ENCODE measurements around the gene RELCH.
A peak's percentile ranks its signal among the peaks of the same experiment; 100 is the strongest.

RELCH gene

DNA sequence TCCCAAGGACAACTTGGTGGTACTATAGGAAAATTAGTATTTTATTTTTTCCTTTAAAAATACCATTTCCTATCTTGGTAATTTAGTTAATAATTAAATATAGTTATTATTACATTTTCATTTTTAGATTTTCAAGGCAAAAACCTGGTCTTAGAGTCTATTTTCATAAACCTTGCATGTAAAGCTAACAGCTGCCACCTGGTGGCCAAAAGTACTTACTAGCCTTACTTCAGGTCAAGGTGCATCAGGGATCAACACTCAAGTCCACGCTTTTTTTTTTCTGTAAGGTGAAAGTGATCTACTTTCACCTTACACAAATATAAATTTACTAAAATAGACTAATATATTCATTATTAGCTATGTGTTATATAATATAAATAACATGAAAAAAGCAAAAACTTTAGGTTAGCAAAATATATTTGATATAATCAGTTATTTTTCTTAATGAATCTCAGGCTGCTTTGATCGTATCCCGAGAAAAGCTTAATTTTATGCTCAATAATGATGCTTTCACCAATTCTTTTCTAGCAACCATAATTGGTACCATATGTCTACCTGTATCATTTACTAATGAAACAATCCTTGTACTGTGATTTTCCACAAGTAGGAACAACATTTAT, 62.5 kb downstream of the RELCH start:
- DNase-seq (ENCODE audit: low read depth, low spot score) = peak; percentile 37

DNA sequence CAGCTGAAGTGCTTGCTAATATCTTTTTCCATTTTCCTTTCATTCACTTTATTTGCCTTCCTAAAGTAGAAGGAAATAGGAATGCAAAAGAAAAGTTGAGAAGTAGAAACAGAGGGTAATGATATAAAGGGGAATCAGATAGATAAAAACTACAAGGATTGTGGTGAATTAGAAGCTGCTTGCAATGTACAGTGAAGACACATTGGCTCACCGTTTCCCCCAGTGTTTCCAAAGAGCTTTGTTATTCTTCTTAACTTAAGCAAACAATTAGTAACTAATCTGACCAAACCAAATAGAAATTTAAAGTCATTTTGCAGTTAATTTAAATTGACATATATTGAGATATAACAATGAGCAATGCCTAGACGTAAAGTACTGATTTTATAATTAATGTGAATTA, 63.4 kb downstream of the RELCH start:
- no peak for DNase-seq (ENCODE audit: low read depth, low spot score)

DNA sequence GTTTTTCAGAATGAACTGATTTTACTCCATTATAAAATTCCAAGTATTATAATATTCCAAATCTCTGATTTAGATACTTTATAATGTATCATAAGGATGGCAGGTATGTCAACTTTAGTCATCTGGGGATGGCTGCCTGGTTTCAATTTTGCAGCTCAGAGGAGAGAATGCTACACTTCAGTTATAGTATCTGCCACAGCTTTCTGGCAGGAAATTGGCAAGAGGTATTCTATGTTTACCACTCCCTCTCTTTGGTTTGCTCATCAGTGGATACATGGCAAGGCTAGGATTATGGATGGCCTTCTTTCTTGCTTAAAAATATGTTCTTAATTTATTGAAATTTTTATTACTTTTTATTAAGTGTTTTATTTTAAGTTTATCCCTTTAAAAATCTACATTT, 71.0 kb downstream of the RELCH start:
- no peak for DNase-seq (ENCODE audit: low read depth, low spot score)

DNA sequence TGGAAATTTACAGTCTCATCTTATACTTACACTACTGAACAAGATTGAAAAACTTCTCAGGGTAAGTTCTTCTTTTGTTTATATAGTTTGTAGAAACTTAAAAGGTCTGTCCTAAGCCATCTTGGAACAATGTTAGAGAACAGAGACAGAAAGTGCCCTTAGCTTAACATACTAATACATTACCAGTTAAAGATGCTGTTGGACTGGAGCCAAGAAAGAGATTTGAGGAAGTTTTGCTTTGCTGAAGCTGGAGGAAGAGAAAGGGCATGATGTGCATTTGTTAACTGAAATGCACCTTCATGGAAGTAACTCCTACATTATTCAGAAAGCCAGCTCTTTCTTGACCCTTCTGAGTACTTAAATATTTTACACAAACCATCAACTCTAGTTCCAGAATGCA, 71.6 kb downstream of the RELCH start:
- DNase-seq (ENCODE audit: low read depth, low spot score) = no peak

DNA sequence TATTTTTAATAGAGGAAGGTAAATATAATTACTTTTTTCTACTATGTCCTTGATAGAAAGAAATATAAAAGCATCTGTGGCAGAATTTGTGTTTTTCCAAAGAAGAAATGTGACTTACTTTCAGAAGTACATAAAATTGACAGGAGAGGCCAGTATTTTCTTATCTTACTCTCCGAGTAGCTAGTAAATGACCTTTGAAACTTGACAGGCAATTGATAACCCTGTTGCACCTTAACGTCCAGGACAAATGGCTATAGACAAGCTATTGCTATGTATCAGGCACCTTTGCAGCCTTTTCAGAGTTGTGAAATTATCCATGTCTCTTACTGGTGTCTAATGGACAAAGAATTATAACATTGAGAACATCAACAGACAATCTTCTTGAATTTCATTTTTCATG, 75.0 kb downstream of the RELCH start:
- no peak for DNase-seq (ENCODE audit: low read depth, low spot score)

DNA sequence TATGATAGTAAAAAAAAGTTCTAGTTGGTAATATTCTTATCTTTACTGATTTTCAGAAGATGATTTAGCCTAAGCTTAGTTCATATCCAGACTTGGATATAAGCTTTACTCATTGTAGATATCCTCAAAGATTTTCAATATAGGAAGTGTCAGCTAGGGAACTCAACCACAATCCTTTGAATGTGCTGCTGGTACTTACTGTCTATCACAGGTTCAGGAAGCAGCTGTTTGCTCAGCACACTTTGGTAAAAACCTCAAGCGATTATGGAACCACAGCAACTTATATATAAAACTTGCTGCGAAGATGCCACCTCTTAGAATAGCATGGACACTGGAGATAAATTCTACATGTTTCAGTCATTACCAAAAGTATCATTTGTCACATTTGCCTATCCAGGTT, 77.9 kb downstream of the RELCH start:
- no peak for DNase-seq (ENCODE audit: low read depth, low spot score)

DNA sequence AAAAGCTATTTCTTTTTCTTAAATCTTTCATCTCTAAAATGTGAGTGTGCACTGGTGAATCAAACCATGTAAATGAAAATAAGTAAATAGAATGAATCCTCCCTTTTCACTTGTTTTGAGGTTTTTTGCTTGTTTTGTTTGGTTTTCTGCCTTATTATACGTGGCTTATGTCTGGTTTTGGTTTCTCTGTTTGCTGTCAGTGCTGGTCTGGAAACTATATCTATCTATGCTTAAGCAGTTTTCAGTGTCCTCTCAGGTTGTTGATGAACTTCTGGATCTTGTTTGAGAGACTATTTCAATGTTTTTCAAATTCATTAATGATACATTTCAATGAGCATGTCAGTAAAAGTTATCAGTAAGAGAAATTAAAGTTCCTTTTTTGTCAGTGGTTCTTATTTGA, 90.0 kb downstream of the RELCH start:
- no peak for DNase-seq (ENCODE audit: low read depth, low spot score)

DNA sequence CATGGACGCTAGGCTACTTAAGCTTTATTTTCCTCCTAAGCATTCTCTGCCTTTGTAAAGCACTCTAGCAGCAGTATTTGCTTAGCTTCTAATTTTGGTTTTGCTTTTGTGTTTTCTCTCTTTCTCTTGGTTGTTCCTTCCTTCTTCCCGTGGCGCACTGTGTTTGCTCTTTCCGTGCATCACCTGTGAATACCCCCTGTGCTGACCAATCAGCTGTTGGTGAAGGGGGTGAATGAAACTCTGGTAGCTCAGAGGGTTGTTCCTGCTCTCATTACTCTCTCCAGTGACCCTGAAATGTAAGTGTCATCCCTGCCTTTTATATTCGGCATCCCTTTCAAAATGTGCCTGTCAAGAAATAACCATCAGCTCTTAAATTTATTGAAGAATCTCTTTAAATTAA, 92.5 kb downstream of the RELCH start:
- no peak for DNase-seq (ENCODE audit: low read depth, low spot score)

DNA sequence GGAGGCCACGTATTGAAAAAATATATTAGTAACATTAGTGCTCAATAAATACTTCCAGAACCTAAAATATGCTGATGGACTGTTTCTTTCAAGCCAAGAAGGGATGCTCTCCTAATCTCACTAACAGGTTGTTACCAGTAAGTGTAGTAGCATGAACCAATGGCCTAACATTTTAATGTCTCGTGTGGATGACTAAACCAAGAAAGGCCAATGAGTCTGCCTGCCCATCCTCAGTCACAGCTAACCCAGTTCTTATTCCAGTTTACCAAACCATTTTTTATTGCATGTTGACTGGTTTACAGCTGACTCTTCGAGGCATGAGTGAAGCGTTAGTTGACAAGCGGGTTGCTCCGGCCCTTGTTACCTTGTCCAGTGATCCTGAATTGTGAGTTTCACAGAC, 93.0 kb downstream of the RELCH start:
- DNase-seq (ENCODE audit: low read depth, low spot score) = no peak

DNA sequence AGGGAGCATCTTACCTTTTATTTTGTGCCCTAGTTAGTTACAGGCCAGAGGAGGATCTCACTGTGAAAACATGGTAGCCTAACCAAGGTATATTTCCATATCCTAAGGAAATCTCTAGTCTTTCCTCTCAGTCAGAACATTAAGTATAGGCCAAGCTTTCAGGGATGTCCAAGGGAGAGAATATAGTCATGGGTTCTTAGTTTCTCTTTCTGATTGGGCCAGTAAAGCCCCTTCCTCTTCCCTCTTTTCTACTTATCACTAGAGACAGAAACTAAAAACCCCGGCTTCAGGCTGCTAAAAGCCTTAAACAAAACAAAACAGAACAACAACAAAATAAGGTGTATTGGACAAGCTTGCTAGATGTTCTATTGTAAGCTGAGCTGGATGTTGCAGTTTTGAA, 93.7 kb downstream of the RELCH start:
- DNase-seq (ENCODE audit: low read depth, low spot score) = no peak

DNA sequence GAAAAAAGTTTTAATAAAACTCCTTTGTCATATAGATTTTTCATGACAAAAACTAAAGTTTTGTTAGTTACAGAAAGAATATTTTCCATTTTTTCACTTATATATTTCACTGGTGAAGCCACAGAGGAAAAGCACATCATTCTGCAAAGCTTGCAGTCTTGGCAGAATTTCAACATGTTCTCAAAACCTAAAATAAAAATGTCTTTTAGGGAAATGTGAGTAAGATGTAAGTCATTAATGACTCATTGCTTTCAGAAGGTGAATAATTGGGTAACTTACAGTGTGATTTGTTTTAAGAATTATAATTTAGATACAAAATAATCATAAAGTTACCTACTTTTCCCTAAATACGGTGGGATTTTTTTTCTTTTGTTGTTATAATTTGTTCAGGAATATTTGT, 94.6 kb downstream of the RELCH start:
- DNase-seq (ENCODE audit: low read depth, low spot score) = no peak

DNA sequence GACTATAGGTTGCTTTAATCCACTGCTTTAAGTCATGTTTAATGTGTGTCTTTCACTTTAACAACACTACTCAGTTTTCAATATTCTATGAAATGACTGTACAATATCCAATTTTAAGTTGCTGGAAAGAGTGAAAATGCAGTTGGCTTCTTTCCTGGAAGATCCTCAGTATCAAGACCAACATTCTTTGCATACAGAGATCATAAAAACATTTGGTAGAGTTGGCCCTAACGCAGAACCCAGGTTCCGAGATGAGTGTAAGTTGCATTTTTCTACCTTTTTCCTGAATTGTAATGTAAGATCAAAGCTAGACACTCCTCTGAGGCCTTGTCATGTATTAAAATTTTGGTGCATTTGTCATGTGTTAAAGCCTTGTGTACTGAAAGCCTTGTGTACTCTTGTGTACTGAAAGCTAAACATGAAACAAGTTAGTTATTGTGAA, 95.2 kb downstream of the RELCH start:
- DNase-seq (ENCODE audit: low read depth, low spot score) = no peak

DNA sequence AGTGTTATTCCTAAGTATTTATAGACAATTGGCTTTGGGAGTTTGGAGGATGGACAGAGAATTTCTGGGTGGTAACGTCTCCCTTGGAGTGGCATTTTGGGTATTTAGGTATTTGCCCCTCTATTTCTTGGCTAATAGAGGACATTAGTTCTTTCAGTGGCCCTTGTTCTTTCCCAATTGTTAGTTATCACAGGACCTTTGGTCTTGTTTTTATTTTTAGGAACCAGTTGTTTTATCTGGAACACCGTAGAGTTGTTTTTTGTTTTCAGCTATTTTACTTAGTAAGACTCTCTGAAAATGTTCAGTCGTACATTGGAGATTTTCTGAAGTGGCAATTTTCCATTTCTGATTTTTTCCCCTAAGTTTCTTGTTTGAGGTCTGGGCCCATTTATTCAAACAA, 97.6 kb downstream of the RELCH start:
- DNase-seq (ENCODE audit: low read depth, low spot score) = no peak

DNA sequence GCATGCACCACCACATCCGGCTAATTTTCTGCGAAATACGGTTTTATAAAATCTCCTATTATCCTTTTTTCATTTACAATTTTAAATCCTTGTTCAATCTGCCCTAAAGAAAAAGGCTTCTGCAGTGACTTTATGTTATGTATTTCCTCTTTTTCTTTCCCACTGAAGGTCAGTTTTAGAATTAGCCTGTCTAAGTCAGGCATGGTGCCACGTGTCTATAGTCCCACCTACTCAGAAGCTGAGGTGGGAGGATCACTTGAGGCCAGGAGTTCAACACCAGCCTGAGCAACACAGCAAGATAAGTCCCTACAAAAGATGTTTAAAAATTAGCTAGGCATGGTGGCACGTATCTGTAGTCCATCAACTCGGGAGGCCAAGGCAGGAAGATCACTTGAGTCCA, 98.2 kb downstream of the RELCH start:
- DNase-seq (ENCODE audit: low read depth, low spot score) = no peak

DNA sequence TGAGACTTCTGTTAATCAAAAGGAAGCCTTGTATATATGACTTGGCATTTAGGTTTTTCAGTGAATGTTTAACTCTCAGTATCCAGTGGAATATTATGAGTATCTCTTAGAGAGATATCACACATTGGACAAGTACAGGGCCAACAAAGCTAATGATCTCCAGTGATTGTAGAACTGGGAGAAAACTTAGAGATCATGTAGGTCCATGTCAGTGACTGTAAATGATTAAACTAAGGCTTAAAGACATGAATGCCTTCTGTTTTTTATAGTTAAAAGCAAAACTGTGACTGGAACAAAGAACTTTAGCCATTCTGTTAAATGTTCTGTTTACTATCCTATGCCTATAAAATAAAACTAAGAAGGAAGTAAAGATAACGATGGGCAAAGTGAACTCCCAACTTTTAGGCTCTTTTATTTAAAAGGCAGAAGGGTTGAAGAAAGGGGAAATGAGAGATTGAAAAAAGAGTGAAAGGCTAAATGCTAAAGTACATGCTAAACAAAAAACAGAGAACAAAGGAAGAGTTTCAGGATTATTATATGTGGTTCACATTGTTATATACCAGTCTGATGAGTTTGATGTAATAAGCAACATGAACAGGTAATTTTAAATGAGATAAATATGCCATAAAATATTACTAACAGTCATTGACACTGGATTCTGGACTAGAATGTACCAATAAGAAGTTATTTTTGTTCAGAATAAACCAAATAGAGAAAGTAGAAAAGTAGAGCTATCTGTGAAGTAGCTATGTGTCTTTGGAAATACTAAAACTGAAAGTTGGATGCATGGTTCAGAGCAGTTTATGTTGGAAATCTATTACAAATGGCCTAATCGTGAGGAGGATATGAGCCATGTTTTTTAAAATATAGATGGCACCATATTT, 101.0 kb downstream of the RELCH start:
- DNase-seq (ENCODE audit: low read depth, low spot score) = no peak

DNA sequence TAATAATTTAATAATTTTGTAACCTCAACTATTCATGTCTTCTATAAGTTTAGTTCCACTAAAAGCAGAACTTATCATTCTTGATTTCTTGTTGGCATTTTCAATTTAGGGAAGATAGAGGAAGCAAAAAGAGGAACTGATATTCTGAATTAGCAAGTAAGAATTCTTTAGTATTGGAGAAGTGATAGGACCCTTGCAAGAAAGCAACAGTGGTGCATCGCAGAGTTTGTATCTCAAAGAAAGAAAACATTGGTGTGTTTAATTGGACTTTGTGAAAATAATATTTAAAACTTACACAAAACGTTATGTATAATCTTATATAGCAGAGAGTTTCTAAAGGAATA, 101.6 kb downstream of the RELCH start:
- no peak for DNase-seq (ENCODE audit: low read depth, low spot score)

DNA sequence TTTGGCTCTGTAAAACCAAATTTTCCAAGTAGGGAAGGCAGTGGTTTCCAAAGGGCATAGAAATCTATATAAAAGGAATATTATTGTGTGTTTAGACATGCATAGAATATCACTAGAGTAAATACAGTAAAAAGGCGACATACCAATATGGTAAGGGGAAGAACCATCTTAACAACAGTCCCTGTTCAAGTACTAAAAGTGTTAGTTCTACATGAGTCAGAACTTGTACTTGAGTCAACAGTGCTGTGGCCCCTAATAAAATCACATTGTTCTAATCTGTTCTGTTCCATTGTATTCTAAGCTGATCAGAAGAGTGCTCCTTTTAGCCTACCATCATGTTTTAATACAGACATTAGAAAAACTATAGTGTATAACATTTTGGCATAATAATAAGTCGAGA, 102.0 kb downstream of the RELCH start:
- DNase-seq (ENCODE audit: low read depth, low spot score) = no peak

DNA sequence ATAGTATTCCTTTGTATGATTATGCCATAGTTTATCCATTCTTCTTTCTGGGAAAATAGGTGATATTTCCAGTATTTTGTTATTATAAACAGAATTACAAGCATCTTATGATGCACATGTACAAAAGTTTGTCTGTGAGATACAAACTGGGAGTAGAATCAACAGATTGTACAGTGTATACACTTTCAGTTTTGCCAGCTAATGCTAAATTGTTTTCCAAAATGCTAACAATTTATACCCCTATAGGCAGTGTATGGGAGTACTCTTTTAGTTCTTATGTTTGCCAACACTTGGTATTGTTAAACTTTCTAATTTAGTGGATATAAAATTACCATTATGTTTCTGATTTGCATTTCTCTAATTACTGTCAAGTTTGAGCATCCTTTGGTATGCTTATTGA, 107.0 kb downstream of the RELCH start:
- no peak for DNase-seq (ENCODE audit: low read depth, low spot score)

DNA sequence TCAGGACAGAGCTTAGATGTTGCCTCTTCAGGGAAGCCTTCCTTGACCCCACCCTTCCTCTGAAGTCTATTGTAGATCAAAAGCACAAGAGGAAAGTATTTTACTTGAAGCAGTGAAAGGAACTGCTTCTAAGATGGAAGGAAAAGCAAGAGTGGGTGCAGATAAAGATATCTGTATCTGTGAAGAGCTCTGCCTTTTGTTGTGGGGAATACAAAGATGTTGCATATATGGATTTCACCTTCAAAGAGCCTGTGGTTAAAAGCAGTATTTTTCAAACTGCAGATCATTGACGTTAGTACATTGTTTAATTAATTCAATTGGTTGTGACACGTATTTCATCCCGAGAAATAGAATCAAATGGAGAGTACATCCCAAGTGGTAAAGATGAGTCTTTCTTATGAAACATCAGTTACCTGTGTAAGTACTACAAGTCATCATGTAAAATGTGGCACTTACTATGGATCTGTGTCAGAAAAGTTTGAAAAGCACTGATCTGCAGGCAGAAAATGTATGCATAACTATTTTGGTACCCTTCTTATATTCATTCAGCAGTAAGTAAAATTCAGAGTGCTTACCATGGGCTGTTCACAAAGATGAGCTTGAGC, 113.4 kb downstream of the RELCH start:
- no peak for DNase-seq (ENCODE audit: low read depth, low spot score)

DNA sequence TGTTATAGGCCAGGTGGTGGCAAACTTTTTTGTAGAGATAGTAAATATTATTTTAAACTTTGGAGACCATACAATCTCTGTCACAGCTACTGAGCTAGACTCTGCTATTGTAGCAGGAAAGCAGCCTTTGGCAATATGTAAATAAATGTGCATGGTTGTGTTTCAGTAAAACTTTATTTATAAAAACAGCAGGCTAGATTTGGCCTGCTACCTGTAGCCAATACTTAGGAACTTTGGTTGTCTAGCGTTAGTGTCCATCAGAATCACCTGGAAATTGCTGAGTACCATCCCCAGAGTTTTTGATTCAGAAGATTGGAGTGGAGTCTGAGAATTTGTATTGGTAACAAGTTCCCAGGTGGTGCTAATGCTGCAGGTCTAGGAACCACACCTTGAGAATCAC, 114.3 kb downstream of the RELCH start:
- DNase-seq (ENCODE audit: low read depth, low spot score) = no peak

DNA sequence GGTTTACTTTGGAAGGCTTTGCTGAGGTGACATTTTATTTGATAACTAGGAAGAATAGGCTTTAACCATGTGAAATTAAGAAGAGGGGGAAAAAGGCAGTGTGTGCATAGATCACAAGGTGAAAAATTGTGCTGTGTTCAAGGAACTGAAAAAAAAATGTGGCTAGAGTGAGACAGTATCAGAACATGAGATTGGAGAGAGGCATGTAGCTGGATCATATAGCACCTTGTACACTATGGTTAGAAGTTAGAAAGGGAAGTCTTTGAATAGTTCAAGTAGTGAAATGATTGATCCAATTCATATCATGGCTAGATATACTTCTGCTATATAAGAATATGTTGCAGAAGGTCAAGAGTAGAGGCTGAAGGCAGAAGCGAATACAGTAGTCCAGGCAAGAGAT, 125.8 kb downstream of the RELCH start:
- no peak for DNase-seq (ENCODE audit: low read depth, low spot score)

DNA sequence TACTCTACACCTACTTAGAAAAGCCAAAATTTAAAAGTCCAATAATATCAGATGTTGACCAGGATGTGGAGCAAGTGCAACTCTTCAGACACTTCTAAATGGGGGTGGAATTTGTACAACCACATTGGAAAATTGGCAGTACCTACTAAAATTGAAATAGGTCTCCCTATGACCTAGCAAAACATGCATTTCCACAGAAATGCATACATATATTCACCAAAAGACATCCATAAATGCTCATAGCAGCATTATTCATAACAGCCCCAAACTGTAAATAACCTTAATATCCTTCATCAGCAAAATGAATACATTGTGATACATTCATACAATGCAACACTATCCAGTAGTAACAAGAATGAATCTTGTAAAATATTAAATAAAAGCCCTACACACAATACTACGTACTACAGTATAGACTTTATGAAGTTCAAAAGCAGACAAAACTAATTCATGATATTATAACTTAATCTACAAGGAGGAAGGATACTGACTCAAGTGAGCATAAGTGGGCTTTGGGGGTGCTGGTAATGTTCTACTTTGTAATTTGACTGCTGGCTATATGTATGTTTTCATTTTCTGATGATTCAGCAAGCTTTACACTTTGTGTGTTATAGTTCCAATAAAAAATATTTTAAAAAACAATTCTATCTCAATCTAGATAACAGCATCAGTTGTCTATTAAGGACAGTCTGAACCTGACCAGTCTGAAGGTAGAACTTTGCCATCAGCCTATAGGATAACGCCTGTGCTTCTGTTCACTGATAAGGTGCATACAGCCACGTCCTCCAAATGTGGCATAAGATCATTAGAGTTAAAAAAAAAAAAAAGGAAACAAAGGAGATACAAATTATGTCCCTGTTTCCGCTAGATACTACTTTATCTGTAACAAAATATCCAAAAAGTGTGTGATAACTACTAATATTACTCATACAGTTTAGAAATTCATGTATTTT, 131.4 kb downstream of the RELCH start:
- DNase-seq (ENCODE audit: low read depth, low spot score) = no peak

Data from activated naive CD8-positive, alpha-beta T cell treated with anti-CD3 and anti-CD28 coated beads, Interleukin-2, amount 50 U/mL, for 16 hours (primary cell).